Measurements from ENCODE around the gene GXYLT1.

GXYLT1 gene

DNA sequence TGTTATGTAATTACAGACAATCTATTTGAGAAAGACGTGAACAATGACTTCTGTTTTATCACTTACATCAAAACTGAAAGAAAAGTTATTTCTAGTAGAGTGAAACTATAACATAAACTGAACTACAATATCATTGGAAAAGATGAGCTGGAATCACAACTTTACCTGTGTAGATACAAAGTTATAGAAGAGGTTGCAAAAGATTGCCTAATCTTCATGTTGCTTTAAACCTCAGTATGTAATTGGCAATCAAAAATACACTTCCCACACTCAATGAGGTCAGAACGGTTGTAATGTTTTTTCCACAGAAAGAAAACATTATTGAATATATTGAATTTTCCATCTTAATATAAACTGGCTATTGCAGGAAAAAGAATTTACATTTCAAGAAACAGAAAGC, 37.7 kb upstream of the GXYLT1 start:
- Histone ChIP-seq H3K4me3 (no peak overlapping the region), H3K27ac (no peak overlapping the region)
- DNase-seq (ENCODE audit: low spot score), result no peak
- no peak for TF ChIP-seq CTCF (IDR thresholded peaks at IDR 0.05)

DNA sequence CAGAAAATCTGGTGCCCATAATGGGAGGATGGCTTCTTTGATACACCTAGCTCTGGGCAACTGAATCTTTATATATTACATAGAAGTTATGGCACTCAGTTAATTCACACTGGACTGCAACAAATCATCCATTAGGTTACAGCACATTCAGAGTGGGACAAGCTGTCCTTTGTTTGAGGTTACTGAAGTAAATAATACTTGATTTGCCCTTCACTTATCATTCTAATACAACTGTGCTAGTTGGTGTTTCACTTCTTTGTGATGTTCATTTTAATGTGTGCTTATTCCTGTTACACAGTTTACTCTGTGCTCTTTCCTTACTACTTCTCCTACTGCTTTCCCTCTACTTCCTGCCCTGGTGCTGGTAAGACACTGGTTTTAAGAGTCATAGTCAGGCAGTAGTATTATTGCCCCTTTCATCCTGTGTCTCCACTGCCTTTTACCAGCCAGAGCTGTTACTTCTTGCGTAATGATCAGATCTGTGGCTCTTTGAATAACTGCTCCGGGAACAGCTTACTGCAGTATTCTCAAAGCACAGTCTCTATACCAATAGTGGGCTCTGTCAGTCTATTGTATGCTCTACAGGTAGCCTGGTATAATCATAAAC, 36.4 kb upstream of the GXYLT1 start:
- Histone ChIP-seq H3K4me3 (no peak overlapping the region), H3K27ac (no peak overlapping the region)
- no peak for DNase-seq (ENCODE audit: low spot score)
- TF ChIP-seq CTCF (IDR thresholded peaks at IDR 0.05), result no peak

GRCh38 chr12:42178101-42178500, 33.4 kb upstream of the GXYLT1 start:
- no peak for DNase-seq (ENCODE audit: low spot score)
- Histone ChIP-seq H3K27ac (no peak overlapping the region), H3K4me3 (no peak overlapping the region)
- TF ChIP-seq CTCF (IDR thresholded peaks at IDR 0.05), result no peak

- Histone ChIP-seq H3K4me3 (no peak overlapping the region), H3K27ac (no peak overlapping the region)
- TF ChIP-seq CTCF (IDR thresholded peaks at IDR 0.05), result no peak
- no peak for DNase-seq (ENCODE audit: low spot score)
Observed at GRCh38 chr12:42174978-42175377, 30.3 kb upstream of the GXYLT1 start.

DNA sequence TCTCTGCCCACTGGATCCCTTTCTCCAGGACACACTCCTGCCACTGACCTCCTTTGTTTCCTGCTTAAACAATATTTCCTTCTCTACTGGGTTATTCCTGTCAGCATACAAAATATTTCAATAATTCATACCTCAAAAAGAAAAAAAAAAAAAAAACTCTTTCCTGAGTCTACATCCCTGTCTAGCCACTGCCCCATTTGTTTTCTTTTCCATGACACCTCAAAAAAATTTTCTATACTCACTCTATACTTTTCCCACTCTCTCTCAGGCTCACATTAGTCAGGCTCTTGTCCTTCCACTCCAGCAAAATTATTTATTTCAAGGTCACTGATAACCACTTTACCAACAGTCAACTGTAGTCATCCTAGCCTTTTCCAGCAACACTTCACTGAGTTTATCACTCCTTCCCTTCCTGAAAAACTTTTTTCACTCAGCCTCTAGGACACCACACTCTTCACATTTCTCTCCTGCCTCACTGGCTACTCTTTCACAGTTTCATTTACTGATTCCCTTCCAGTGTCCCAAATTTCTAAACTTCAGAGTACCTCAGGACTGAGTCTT, 29.4 kb upstream of the GXYLT1 start:
- no peak for TF ChIP-seq CTCF (IDR thresholded peaks at IDR 0.05)
- H3K4me3 ChIP-seq, result no peak overlapping the region
- no peak for DNase-seq (ENCODE audit: low spot score)

GRCh38 chr12:42172441-42173210, 28.0 kb upstream of the GXYLT1 start:
- Histone ChIP-seq H3K27ac (no peak overlapping the region), H3K4me3 (no peak overlapping the region)
- no peak for DNase-seq (ENCODE audit: low spot score)
- no peak for TF ChIP-seq CTCF (IDR thresholded peaks at IDR 0.05)

More for the DNA sequence above, 29.4 kb upstream of the GXYLT1 start:
- H3K27ac ChIP-seq, result no peak overlapping the region

DNA sequence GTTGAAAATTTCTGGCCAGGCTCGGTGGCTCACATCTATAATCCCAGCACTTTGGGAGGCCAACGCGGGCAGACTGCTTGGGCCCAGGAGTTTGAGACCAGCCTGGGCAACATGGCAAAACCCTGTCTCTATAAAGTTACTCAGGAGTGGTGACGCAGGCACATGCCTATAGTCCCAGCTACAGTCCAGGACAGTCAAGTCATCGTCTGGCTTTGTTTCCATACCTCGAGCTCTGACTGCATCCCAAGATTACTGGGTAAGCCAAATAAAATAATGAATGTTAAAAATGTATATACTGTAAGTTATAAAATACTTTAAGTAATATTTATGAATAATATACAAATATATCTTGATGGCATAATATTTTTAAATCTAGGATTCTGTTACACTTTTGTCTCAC, 23.0 kb upstream of the GXYLT1 start:
- Histone ChIP-seq H3K27ac (no peak overlapping the region), H3K4me3 (no peak overlapping the region)
- no peak for DNase-seq (ENCODE audit: low spot score)
- TF ChIP-seq CTCF (IDR thresholded peaks at IDR 0.05), result no peak

Measured in coronary artery (tissue), 2 donors.